DOHH2 (cell line): ENCODE data around the gene PITPNC1.

Experiments
- H3F3A ChIP-seq: fragments of 200-600 bp; sonication (generic), shearing (Covaris generic); 2 replicates; pipeline ENCODE4 v1.6.0; 2016; ENCODE audit warnings: antibody characterized with exemption, mild to moderate bottlenecking; ENCODE audit not compliant: control insufficient read depth, insufficient read depth
- H3K27ac ChIP-seq: fragments of 200-600 bp; sonication (generic); 2 replicates; pipeline ENCODE4 v1.5.1; 2014; ENCODE audit warnings: low read depth, mild to moderate bottlenecking, low read length, moderate library complexity
- H3K27me3 ChIP-seq: fragments of 200-600 bp; sonication (generic); 2 replicates; pipeline ENCODE4 v1.6.1; 2014; ENCODE audit warnings: mild to moderate bottlenecking, low read length, mixed read lengths; ENCODE audit not compliant: control insufficient read depth
- H3K36me3 ChIP-seq: fragments of 200-600 bp; sonication (generic); 2 replicates; pipeline ENCODE4 v1.6.1; 2014; ENCODE audit warnings: mild to moderate bottlenecking, low read length, moderate library complexity, mixed read lengths; ENCODE audit not compliant: control insufficient read depth
- H3K4me1 ChIP-seq: fragments of 200-600 bp; sonication (generic); 2 replicates; pipeline ENCODE4 v1.6.1; 2014; ENCODE audit warnings: mild to moderate bottlenecking, low read length, mixed read lengths; ENCODE audit not compliant: control insufficient read depth
- H3K4me2 ChIP-seq: fragments of 200-600 bp; sonication (generic); 2 replicates; pipeline ENCODE4 v1.6.0; 2014; ENCODE audit warnings: mild to moderate bottlenecking, low read length, moderate library complexity
- H3K4me3 ChIP-seq: fragments of 200-600 bp; sonication (generic); 2 replicates; pipeline ENCODE4 v1.5.1; 2014; ENCODE audit warnings: mild to moderate bottlenecking, low read length, mixed read lengths
- H3K79me2 ChIP-seq: fragments of 200-600 bp; sonication (generic); 2 replicates; pipeline ENCODE4 v1.6.1; 2014; ENCODE audit warnings: mild to moderate bottlenecking, low read length, mixed read lengths; ENCODE audit not compliant: control insufficient read depth
- H3K9me2 ChIP-seq: fragments of 200-600 bp; sonication (generic); replicated peaks from 2 replicates; pipeline ENCODE4 v1.6.1; 2014; ENCODE audit warnings: mild to moderate bottlenecking, low read length, mixed read lengths; ENCODE audit not compliant: control insufficient read depth
- H3K9me3 ChIP-seq: fragments of 200-600 bp; sonication (generic); 2 replicates; pipeline ENCODE4 v1.6.1; 2014; ENCODE audit warnings: antibody characterized with exemption, low read length, mixed read lengths; ENCODE audit not compliant: control insufficient read depth, insufficient read depth
- H4K20me1 ChIP-seq: fragments of 200-600 bp; sonication (generic); 2 replicates; pipeline ENCODE4 v1.6.0; 2014; ENCODE audit warnings: low read depth, mild to moderate bottlenecking, antibody characterized with exemption, low read length, moderate library complexity; ENCODE audit not compliant: control insufficient read depth, insufficient read depth
- CTCF ChIP-seq: fragments of 200-600 bp; sonication (generic); IDR thresholded peaks from one replicate; pipeline ENCODE4 v1.5.1; 2014; ENCODE audit warnings: antibody characterized with exemption, mild to moderate bottlenecking, low read depth, low read length; ENCODE audit not compliant: poor library complexity, severe bottlenecking
- EZH2phosphoT487 ChIP-seq: fragments of 200-600 bp; sonication (generic); IDR thresholded peaks from 2 replicates; pipeline ENCODE4 v1.6.1; 2017; ENCODE audit warnings: borderline replicate concordance, mild to moderate bottlenecking, antibody characterized with exemption, low read length, moderate library complexity, mixed read lengths

PITPNC1 gene

GRCh38 chr17:67733449-67733848 is 356.4 kb downstream of the PITPNC1 start:
- H3K4me1 ChIP-seq, result no peaks in the 10 kb centered on the region
- peaks cover 57% of the 10 kb centered on the region for H3K79me2 ChIP-seq
- no peak overlapping the region for H3K27ac ChIP-seq
- H3F3A ChIP-seq, result no peaks in the 10 kb centered on the region
- peaks cover 94% of the 10 kb centered on the region for H3K36me3 ChIP-seq
- H3K4me2 ChIP-seq, result no peak overlapping the region
- no peaks in the 10 kb centered on the region for H3K9me3 ChIP-seq
- H3K4me3 ChIP-seq, result no peak overlapping the region
- H4K20me1 ChIP-seq, result no peaks in the 10 kb centered on the region
- no peak for TF ChIP-seq EZH2phosphoT487
- no peak for TF ChIP-seq CTCF
- H3K27me3 ChIP-seq, result no peaks in the 10 kb centered on the region
- no peaks in the 10 kb centered on the region for H3K9me2 ChIP-seq

DNA sequence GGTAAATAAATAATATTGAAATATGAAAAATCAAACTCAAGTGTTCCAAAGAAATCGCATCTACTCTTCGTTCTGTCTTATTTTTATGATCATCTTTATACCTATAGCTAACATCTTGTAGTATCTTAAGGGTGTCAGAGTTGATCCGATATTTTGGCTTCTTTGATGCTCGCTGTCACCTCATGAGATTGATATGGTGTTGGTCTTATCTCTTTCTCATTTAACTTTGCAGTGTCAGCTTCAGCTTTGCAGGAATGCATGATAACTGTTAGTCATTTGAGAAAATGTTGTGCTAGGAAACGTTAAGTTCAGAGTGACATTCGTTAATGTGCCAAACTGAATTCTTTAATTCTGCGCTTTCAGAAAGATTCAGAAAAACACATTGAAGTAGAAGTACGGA is 360.1 kb downstream of the PITPNC1 start:
- H4K20me1 ChIP-seq, result no peaks in the 10 kb centered on the region
- H3K36me3 ChIP-seq, result peaks cover 93% of the 10 kb centered on the region
- peaks cover 5% of the 10 kb centered on the region; the same call in 1 of the 2 replicates for H3F3A ChIP-seq
- TF ChIP-seq EZH2phosphoT487 (no peak), CTCF (no peak)
- H3K4me3 ChIP-seq, result no peak overlapping the region
- no peak overlapping the region for H3K4me2 ChIP-seq
- no peak overlapping the region for H3K27ac ChIP-seq
- H3K4me1 ChIP-seq, result peaks cover 7% of the 10 kb centered on the region
- H3K79me2 ChIP-seq, result peaks cover 25% of the 10 kb centered on the region
- H3K9me3 ChIP-seq, result no peaks in the 10 kb centered on the region
- H3K9me2 ChIP-seq, result no peaks in the 10 kb centered on the region
- no peaks in the 10 kb centered on the region for H3K27me3 ChIP-seq

- Histone ChIP-seq H3F3A (peaks cover 9% of the 10 kb centered on the region; the same call in 1 of the 2 replicates), H3K79me2 (no peaks in the 10 kb centered on the region), H3K27me3 (no peaks in the 10 kb centered on the region), H3K9me3 (no peaks in the 10 kb centered on the region), H3K4me3 (no peak overlapping the region), H3K27ac (peak overlapping the region; percentile 27; the same call in 1 of the 2 replicates), H3K9me2 (no peaks in the 10 kb centered on the region), H4K20me1 (no peaks in the 10 kb centered on the region), H3K36me3 (peaks cover 89% of the 10 kb centered on the region), H3K4me2 (peak overlapping the region; percentile 10; the same call in 1 of the 2 replicates), H3K4me1 (peaks cover 11% of the 10 kb centered on the region)
- TF ChIP-seq CTCF (no peak), EZH2phosphoT487 (no peak)
Measured at GRCh38 chr17:67742025-67742424, 364.9 kb downstream of the PITPNC1 start.
